ENCODE results near the gene PHAF1.

GRCh38 chr16:67084345-67085028 lies 25.3 kb upstream of the PHAF1 start:
- TF ChIP-seq, protein P1, sequence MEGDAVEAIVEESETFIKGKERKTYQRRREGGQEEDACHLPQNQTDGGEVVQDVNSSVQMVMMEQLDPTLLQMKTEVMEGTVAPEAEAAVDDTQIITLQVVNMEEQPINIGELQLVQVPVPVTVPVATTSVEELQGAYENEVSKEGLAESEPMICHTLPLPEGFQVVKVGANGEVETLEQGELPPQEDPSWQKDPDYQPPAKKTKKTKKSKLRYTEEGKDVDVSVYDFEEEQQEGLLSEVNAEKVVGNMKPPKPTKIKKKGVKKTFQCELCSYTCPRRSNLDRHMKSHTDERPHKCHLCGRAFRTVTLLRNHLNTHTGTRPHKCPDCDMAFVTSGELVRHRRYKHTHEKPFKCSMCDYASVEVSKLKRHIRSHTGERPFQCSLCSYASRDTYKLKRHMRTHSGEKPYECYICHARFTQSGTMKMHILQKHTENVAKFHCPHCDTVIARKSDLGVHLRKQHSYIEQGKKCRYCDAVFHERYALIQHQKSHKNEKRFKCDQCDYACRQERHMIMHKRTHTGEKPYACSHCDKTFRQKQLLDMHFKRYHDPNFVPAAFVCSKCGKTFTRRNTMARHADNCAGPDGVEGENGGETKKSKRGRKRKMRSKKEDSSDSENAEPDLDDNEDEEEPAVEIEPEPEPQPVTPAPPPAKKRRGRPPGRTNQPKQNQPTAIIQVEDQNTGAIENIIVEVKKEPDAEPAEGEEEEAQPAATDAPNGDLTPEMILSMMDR (IDR thresholded peaks at IDR 0.05) = no peak
- TF ChIP-seq POLR2A (IDR thresholded peaks at IDR 0.05) = no peak

Data from adrenal gland (tissue), 5 donors.